ENCODE measurements around the gene ALG5.

The ALG5 gene

GRCh38 chr13:36945078-36945477, 54.1 kb downstream of the ALG5 start:
- Mint-ChIP-seq H3K27ac (no peak overlapping the region), H3K36me3 (peaks cover 17% of the 10 kb centered on the region), H3K4me3 (no peak overlapping the region), H3K27me3 (peaks cover 2% of the 10 kb centered on the region), H3K4me1 (no peaks in the 10 kb centered on the region), H3K9me3 (peaks cover 7% of the 10 kb centered on the region)

- Mint-ChIP-seq H3K27me3 (peaks cover 21% of the 10 kb centered on the region), H3K9me3 (no peaks in the 10 kb centered on the region), H3K4me3 (no peak overlapping the region), H3K4me1 (peaks cover 3% of the 10 kb centered on the region), H3K27ac (no peak overlapping the region), H3K36me3 (no peaks in the 10 kb centered on the region)
These were observed 73.5 kb downstream of the ALG5 start for GRCh38 chr13:36925603-36926002.

DNA sequence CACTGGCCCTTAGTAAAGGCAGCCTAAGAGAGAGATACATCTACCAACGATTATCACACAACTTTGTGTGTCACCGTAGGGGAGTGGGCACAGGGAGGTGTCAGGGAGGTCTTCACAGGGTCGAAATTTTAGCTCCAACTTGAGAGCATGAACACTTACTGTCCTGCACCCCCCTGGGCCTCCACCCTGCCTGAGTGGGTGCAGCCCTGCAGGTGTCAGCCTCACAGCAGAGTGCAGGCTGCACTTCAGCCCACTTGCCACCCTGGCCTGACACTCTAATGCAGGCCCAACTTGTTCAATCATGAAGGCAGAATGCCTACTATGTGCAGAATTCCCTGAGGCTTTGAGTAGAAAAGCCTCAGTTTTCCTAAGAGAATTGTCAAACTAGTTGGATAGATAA, 75.1 kb downstream of the ALG5 start:
- Mint-ChIP-seq H3K4me3 (no peak overlapping the region), H3K27ac (no peak overlapping the region), H3K36me3 (no peaks in the 10 kb centered on the region), H3K9me3 (no peaks in the 10 kb centered on the region), H3K4me1 (peaks cover 5% of the 10 kb centered on the region), H3K27me3 (peaks cover 24% of the 10 kb centered on the region)

- Mint-ChIP-seq H3K4me1 (peaks cover 5% of the 10 kb centered on the region), H3K4me3 (no peak overlapping the region), H3K27ac (no peak overlapping the region)
These were observed 77.4 kb downstream of the ALG5 start for GRCh38 chr13:36921631-36922301.

GRCh38 chr13:36920616-36921185, 78.4 kb downstream of the ALG5 start:
- Mint-ChIP-seq H3K27ac (no peak overlapping the region), H3K36me3 (no peaks in the 10 kb centered on the region), H3K9me3 (no peaks in the 10 kb centered on the region), H3K4me3 (peak overlapping the region; percentile 79), H3K4me1 (peaks cover 5% of the 10 kb centered on the region), H3K27me3 (peaks cover 43% of the 10 kb centered on the region)

More at GRCh38 chr13:36921631-36922301, 77.4 kb downstream of the ALG5 start:
- Mint-ChIP-seq H3K9me3 (no peaks in the 10 kb centered on the region), H3K27me3 (peaks cover 37% of the 10 kb centered on the region), H3K36me3 (no peaks in the 10 kb centered on the region)

DNA sequence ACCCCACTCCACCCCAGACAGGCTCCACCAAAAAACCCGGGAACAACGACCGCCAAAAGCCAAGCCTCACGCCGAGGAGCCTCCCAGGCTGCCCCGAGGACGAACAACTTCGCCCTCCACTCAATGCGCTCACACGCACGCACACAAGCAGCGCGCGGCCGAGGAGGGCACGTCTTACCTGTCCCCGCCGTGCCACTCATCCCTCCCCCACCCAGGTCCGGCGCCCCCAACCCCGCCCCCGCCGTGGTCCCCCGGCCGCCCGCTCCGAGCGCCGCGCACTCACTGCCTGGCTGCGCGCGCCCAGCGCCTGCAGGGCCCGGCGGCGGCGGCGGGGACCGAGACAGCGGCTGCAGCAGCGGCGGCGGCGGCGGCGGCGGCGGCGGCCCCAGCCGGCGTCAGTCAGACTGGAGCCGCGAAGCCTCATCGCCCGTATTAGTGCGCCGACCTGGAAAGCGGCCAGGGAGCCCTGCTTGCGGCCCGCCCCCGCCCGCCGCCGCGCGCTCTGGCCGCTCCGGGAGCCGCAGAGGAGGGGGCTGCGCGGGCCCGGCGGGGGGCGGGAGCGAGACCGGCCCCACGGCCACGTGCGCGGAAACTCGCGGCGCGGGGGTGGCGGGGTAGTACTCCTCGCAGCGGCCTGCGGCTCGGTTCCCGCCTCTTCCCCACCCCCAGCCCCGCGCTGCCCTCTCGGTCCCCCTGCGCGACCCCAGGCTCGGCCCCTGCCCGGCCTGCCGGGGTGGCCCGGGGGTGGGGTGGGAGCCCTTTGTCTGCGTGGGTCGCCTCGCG, 79.1 kb downstream of the ALG5 start, which contains the start of gene SMAD9:
TSS of gene SMAD9 (minus strand) at position 406 of the 783 bp plus-strand sequence. CDS start 40,549 bp downstream, outside the sequence.
- H3K4me1 Mint-ChIP-seq, result peaks cover 5% of the 10 kb centered on the region
- no peak within 1 kb of the TSS for H3K27ac Mint-ChIP-seq
- no peaks in the 10 kb centered on the region for H3K36me3 Mint-ChIP-seq
- H3K4me3 Mint-ChIP-seq, result peak within 1 kb of the TSS; percentile 79
- H3K27me3 Mint-ChIP-seq, result peaks cover 47% of the 10 kb centered on the region
- H3K9me3 Mint-ChIP-seq, result no peaks in the 10 kb centered on the region

GRCh38 chr13:36919171-36919832, 79.8 kb downstream of the ALG5 start:
- H3K4me3 Mint-ChIP-seq, result peak overlapping the region; percentile 41
- H3K36me3 Mint-ChIP-seq, result no peaks in the 10 kb centered on the region

DNA sequence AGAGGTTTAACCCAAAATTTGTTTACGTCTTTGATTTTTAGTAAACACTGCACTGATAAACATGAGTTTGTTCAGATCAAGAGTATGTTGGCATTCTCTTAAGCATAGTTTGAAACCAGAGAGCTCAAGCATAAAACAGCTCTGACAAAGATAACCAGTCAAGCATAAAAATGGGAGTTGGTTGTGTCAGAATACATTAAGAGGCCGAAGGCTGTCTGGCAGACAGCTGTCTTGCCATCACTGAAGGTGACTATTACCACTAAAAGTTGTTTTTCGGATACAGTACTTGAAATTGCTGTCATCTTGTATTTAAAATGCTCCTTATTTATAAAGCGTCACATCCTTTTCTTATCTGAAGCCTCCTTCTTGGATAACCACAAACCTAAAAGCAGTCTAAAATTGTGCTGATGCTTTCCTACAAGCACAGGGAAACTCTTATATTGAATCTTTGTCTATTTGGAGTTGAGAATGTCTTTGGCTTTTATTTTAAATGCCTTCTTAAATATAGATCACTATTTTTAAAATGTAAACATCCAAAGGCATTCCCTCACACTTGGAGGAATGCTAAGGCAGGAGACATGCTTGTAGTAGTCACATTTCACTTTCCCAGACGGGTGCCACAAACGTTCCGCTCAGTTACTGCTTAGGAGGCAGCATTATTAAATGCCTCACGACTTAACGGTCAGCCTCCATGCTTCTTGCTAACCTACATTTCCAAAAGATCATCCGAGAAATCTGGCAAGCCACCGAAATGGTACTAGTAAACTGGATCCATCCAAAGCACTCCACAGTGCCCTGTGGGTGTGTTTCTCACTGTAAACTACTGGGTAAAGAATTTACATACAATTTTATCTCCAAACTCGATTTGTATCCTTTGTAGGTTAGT, 80.7 kb downstream of the ALG5 start:
- H3K27me3 Mint-ChIP-seq, result peaks cover 47% of the 10 kb centered on the region
- no peaks in the 10 kb centered on the region for H3K36me3 Mint-ChIP-seq
- no peaks in the 10 kb centered on the region for H3K9me3 Mint-ChIP-seq
- H3K27ac Mint-ChIP-seq, result no peak overlapping the region
- peaks cover 5% of the 10 kb centered on the region for H3K4me1 Mint-ChIP-seq
- peak overlapping the region; percentile 41 for H3K4me3 Mint-ChIP-seq

More at GRCh38 chr13:36919171-36919832, 79.8 kb downstream of the ALG5 start:
- H3K27ac Mint-ChIP-seq, result no peak overlapping the region
- H3K4me1 Mint-ChIP-seq, result peaks cover 5% of the 10 kb centered on the region
- no peaks in the 10 kb centered on the region for H3K9me3 Mint-ChIP-seq
- peaks cover 45% of the 10 kb centered on the region for H3K27me3 Mint-ChIP-seq

- Mint-ChIP-seq H3K27ac (no peak overlapping the region), H3K4me3 (no peak overlapping the region), H3K36me3 (no peaks in the 10 kb centered on the region), H3K4me1 (peaks cover 5% of the 10 kb centered on the region), H3K9me3 (no peaks in the 10 kb centered on the region), H3K27me3 (peaks cover 43% of the 10 kb centered on the region)
These were observed 81.8 kb downstream of the ALG5 start for GRCh38 chr13:36917311-36917710.

DNA sequence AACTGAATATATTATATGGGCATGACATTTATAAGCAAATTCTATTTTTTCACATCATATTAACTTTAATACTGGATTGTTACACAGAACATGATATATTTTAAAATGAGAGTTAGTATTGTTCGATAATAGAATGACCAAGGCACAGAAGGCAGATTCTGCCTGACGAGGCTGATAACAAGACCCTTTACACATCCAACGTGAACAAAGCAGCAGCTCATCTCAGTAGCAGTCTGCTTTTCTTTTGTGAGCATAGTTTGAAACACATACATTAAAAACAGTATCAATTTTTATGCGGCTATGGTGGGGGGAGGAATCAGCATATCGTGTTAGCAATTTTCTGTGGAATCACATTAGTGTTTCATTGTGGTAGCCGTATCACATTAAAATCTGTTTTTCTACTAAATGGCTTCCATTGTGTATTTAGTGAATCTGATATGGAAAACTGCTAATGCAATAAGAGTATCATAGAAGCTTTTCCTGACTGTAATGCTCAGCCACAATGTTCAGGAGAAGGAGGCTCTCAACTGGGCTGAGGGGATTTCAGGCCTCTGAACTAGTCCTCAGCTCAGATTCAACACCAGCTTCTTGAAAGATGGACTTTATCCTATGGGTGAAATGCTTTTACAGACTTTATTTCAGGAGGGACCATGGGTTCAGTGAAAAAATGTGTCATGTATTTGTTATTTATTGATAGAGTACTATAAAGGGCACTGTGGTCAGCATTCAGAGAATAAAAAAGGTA, 83.1 kb downstream of the ALG5 start:
- Mint-ChIP-seq H3K4me1 (peaks cover 5% of the 10 kb centered on the region), H3K36me3 (no peaks in the 10 kb centered on the region), H3K27ac (no peak overlapping the region), H3K4me3 (no peak overlapping the region), H3K27me3 (peaks cover 41% of the 10 kb centered on the region), H3K9me3 (no peaks in the 10 kb centered on the region)

GRCh38 chr13:36915106-36915505, 84.0 kb downstream of the ALG5 start:
- H3K27ac Mint-ChIP-seq, result no peak overlapping the region
- H3K4me3 Mint-ChIP-seq, result no peak overlapping the region
- peaks cover 42% of the 10 kb centered on the region for H3K27me3 Mint-ChIP-seq

DNA sequence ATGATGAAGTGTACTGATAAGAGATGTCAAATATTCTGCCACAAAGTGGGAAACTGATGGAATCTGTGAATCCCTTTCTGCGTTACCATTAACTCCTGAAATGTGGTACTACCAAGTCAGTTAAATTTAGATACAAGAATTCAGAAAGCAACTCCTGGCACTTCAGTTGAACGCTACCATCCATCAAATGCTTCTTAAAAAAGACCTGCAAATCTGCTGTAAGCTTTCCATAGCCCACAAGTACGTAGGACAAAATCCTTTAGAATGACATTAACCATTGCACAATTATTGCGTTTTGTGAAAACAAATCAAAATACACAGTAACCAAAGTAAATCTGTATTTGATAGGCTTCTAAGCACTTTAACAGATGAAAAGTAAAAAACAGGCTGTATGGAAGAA, 84.5 kb downstream of the ALG5 start:
- H3K4me1 Mint-ChIP-seq, result no peaks in the 10 kb centered on the region
- H3K27me3 Mint-ChIP-seq, result peaks cover 42% of the 10 kb centered on the region
- H3K27ac Mint-ChIP-seq, result no peak overlapping the region
- no peaks in the 10 kb centered on the region for H3K36me3 Mint-ChIP-seq
- H3K4me3 Mint-ChIP-seq, result no peak overlapping the region
- H3K9me3 Mint-ChIP-seq, result no peaks in the 10 kb centered on the region

More at GRCh38 chr13:36915106-36915505, 84.0 kb downstream of the ALG5 start:
- Mint-ChIP-seq H3K4me1 (no peaks in the 10 kb centered on the region), H3K36me3 (no peaks in the 10 kb centered on the region), H3K9me3 (no peaks in the 10 kb centered on the region)

DNA sequence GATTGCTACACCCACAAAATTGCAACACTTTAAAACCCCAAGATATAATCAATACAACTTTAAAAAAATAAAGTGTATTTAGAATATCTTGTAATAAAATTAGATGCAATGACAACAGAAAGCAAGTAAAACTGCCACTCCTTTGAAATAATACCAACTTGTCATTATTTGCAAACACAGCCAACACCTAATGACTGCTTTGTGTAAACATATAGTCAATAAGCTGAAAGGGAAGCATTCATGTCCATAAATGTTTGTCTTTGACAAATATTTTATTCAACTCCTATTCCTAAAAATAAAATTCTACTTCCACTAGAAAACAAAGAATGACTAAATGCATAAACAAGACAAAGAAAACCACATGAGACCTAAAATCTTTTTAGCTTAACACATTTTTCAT, 85.7 kb downstream of the ALG5 start:
- no peak overlapping the region for H3K27ac Mint-ChIP-seq
- H3K27me3 Mint-ChIP-seq, result peaks cover 36% of the 10 kb centered on the region
- H3K36me3 Mint-ChIP-seq, result no peaks in the 10 kb centered on the region
- H3K4me1 Mint-ChIP-seq, result no peaks in the 10 kb centered on the region
- no peaks in the 10 kb centered on the region for H3K9me3 Mint-ChIP-seq
- H3K4me3 Mint-ChIP-seq, result no peak overlapping the region

GRCh38 chr13:36912973-36913372, 86.2 kb downstream of the ALG5 start:
- Mint-ChIP-seq H3K27me3 (peaks cover 34% of the 10 kb centered on the region), H3K4me3 (no peak overlapping the region), H3K9me3 (no peaks in the 10 kb centered on the region), H3K4me1 (no peaks in the 10 kb centered on the region), H3K27ac (no peak overlapping the region), H3K36me3 (no peaks in the 10 kb centered on the region)

Measured in activated naive CD4-positive, alpha-beta T cell treated with anti-CD3 and anti-CD28 coated beads, Interleukin-2, amount 50 U/mL, for 24 hours (primary cell).